Measurements from ENCODE around the gene SLC18A2.
"Not testable (repeated sequence)": the region's sequence is repeated elsewhere in the genome, so short reads cannot be mapped to it uniquely, and the experiment has no call there.

The SLC18A2 gene

DNA sequence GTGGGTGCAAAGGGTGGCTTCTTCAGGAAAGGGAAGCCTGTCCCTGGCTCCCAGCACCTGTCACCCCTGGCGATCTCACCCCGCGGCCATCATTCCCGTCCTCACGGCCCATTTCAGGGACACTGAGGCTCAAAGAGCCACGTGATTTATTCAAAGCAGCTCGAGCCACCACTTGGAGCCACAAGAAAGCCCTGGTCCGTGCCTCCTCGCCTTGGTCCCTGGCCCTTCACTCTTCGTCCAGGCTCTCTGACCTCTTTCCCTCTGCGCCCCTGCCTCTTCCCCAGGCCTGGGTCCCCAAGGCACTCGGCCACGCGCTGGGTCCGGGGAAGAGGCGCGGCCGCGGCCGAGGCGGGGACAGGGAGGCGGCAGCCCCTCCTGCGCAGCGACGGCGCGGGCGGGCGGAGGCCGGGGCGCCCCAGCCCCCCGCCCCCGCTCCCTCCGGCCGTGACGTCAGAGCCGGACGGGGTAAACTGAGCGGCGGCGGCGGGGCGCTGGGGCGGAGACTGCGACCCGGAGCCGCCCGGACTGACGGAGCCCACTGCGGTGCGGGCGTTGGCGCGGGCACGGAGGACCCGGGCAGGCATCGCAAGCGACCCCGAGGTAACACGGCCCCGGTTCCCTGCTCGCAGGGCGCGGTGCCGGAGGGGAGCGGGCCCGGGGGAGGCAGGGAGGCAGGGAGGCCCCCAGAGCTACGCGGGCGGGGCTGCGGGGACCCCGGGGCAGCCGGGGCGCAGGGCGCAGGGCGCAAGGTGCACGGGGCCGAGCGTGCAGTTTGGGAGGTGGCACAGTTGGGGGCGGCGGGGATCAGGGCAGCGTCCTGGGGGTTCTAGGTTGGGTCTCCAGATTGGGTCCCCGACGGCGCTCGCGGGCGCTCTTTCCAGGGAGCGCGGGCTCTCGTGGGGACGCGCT is at the start of gene SLC18A2:
Gene SLC18A2 (plus strand): TSS at position 494 of the 909 bp plus-strand sequence. CDS start 580 bp downstream, outside the sequence.
- DNase-seq (ENCODE audit: low read depth) = no peak

DNA sequence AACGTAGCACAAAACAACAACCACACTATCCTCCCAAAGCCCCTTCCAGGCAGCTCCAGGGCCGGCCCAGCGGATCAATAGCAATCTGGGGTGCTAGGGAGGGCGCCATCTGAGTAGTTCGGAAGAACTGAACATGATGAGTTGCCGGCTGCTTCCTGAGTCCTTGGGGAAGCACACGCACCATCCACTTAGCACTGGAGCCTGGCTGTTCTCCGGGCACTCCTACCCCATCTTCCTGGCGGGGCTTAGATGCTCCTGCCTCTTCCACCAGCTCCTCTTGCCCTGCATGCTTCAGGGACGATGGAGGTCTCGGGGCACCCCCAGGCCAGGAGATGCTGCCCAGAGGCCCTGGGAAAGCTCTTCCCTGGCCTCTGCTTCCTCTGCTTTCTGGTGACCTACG is 43.7 kb upstream of the SLC18A2 start, which contains the start of gene KCNK18:
Gene KCNK18 (plus strand): TSS at position 301 of the 400 bp plus-strand sequence. CDS start 0 bp downstream, at position 301.
- DNase-seq (ENCODE audit: low read depth) = no peak

DNA sequence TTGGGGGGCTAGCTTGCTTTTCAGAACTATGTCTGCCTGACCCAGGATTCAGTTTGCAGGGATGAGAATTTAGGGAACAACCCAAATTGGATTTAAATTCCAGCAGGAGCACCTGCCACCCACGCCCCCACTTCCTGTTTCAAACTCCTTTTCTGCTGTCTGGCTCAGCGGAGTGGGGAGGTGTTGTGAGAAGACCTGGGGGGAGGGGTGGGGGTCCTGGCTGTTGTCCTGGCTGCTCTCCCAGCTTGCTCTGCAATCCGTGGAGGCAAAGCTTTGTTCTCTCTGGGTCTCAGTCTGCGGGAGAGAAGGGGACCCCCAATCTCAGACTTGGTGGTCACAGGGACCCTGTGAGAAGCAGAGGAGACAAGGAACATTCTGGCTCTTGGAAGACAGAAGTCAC is 42.8 kb upstream of the SLC18A2 start:
- DNase-seq (ENCODE audit: low read depth) = no peak

DNA sequence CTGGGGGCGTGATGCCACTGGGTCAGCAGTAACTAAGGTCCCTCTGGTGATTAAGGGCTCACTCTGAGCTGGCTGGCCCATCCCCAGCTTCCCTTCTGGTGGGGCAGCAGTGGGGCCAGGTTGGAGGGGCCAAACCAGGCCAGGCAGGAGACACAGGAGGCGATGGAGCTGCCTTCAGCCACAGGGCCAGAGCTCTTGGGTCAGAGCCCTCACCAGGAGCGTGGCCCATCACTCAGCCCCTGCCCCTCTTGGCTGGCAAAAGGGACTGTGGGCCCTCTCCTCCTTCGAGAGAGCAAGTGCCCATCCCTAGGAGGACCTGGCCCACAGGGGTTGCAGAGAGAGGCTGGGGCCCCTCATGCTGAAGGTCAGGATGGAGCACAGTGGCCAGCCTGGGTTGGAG is 39.1 kb upstream of the SLC18A2 start:
- DNase-seq (ENCODE audit: low read depth) = no peak

DNA sequence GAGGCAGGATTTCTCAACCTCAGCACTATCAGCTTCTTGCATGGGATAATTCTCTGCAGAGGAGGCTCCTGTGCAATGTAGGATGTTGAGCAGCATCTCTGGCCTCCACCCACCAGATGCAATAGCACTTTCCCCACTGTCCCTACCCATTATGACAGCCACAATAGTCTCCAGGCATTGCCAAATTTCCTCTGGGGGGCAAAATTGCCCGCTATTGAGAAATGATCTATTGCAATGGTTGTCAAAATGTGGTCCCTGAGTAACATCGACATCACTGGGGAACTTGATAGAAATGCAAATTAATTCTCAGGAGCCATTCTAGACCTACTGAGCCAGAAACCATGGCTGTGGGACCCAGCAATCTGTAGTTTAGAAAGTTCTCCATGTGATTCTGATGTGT is 36.6 kb upstream of the SLC18A2 start:
- DNase-seq (ENCODE audit: low read depth) = no peak

DNA sequence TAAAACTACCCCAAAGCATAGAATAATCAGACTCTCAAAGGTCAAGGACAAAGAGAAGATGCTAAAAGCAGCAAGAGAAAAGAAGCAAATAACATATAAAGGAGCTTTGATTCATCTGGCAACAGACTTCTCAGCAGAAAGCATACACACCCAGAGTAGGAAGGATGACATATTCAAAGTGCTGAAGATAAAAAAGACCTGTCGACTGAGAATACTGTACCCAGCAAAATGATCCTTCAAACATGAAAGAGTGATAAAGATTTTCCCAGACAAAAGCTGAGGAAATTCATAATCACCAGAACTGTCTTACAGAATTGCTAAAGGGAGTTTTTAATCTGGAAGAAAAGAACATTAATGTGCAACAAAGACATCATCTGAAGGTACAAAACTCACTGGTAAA is 28.7 kb upstream of the SLC18A2 start:
- no peak for DNase-seq (ENCODE audit: low read depth)

DNA sequence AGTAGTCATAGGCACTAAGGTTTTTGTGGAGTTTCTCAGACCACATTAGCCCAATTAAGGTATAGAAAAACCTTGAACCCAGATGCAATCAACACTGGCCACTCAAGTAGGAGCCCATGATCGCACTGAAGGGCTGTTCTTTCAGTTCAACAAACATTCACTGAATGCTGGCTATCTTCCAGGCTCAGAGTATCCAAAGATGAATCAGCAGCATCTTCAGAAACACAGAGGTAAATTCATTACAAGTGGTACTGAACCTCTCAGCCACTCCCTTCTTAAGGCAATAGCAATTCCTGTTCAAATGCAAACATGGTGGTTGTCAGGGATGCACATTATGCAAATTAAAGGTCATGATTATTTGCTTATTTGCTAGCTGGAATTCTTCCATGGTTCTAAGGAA is 26.5 kb upstream of the SLC18A2 start:
- no peak for DNase-seq (ENCODE audit: low read depth)

DNA sequence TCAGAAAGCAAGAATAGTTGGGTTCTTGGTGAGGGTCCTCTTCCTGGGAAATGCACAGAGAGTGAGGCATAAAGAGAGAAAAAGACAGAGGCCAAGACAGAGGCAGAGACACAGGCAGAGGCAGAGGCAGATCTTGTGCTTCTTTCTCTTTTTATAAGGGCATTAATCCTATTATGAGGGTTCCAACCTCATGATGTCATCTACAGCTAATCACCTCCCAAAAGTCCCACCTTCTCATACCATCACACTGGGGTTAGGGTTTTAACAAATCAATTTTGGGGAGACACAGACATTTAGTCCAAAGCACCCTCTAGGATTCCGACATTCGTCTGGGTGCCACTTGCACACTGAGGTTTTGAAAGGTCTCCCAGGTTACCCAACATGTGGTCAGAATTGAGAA is 25.8 kb upstream of the SLC18A2 start:
- DNase-seq (ENCODE audit: low read depth) = no peak

DNA sequence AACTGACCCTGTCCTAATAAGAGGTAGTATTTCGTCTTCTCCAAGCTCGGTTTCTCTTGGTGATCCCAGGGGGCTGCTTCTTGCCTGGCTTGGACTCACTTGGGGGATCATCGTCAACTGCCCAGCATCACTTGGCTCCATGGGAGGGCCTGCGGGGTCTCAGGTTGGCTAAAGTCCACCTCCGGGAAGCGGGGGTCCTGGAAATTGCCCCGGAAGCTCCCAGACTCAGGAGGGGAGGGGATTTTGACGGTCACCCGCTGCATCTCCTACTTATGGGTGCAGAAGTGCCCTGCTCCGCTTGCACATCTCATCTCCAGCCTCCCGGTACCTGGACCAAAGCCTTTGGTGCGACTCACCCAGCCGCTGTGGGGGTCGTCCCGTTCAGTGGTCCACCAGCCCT is 24.9 kb upstream of the SLC18A2 start:
- no peak for DNase-seq (ENCODE audit: low read depth)

DNA sequence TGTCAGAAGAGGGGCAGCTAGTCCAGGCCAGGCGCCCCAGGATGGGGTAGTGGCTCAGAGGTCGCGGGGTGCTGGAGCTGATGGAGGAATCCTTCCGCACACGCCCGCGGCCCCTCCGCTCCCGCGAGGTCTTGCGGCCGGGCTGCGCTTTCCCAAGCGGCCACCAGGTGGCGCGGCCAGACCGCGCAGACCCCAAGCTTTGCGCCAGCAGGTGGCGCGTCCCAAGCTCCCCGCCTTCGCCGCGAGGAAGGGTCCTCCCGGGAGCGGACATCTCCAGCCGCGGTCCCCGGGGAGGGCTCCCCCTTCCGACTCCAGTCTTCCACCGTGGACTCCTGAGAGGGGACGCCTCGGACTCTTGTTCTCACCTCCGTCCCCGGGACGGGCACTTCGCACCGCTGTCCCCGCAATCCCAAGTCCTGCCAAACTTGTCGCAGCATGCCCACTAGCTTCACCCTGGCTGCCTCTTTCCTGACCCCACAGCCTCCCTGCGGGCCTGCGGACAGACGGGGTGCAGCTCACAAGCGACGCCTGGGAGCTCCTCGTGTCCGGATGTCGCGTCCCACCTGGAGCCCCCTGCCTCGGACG is 24.2 kb upstream of the SLC18A2 start:
- DNase-seq (ENCODE audit: low read depth) = peak; percentile 41

DNA sequence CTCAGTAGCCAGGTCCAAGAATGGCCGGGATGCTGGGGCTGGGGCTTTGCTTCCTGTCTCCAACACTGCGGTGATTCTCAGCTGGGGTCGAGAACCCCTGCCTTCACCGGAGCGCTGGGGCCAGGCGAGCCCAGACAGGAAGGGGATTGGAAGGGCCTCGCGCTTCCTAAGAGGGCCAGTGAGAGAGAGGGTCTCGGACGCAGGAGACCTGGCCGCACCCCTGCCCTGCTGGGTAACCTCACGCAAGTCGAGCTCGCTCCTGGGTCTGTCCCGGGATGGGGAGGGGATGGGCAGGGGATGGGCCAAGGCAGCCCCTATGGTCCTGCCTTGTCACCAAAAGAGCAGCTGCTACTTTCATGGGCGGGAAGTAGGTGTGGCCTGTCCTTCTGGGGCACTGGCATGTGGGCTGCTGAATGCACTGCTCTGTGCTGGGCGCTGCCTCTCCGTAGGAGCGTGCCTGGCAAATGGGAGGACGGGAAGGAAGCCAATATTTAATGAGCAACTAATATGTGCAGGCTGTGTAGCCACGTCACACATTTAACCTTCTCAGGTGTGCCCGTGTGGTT is 23.6 kb upstream of the SLC18A2 start:
- no peak for DNase-seq (ENCODE audit: low read depth)

DNA sequence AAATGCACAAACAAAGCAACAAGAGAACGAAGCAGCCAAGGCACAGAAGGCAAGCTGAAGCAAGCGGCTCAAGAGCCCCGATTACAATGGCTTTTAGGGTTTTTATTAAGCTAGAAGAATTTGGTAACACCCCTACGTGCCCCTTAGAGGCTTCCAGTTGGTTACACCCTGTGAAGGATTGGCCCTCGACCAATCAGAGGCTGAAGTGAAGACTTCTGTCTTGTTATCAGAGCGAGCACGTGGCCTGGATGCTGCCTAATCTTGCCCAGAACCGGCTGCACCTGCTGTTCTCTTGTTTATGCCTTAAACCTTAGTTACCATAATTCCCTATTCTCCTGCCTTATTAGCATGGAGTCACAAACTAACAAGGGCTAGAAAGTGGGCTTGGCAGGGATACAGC is 22.3 kb upstream of the SLC18A2 start:
- no peak for DNase-seq (ENCODE audit: low read depth)

DNA sequence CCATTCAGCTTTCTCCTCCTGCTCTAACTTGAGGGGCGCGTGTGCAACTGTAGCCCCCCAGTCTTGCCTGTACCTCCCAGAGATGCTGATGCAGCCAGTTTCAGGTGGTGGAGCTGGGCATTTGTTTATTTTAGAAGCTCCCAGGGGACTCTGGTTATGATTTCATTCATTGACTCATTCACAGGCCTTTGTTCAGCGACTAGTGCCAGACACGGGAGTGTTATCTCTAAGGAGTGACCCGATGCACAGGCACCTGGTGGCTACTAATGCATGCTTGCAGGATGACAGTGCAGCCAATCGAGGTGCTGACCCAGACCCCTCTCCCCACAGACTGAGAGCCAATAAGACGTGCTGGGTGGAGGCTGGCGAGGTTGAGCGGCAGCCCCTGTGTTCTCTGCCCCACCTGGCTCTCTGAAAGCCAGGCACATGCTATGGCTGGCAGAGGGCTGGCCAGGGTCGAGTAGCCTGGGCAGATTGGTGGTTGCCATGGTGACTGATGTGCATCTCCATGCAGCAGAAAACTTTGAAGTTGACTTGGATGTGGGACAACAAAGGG is 19.7 kb upstream of the SLC18A2 start:
- DNase-seq (ENCODE audit: low read depth) = no peak

DNA sequence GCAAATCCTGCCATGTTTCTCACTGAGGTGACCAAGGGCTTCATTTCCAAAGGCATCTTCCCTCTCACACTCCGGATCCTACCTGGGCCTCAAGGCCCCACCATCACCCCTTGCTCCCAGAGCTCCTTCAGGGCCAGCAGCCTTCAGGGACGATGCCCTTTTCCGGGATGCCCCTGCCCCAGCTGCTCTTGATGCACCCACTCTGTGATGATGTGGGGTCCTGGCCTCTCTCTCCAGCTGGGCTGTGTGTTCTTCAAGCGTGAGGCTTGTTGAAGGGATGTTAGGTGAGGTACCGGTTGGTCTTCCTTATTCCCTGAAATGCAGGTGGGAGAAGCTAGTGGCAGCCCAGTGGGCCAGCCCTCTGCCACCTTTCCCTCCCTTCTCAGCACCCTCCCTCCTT is 18.4 kb upstream of the SLC18A2 start:
- DNase-seq (ENCODE audit: low read depth) = no peak

DNA sequence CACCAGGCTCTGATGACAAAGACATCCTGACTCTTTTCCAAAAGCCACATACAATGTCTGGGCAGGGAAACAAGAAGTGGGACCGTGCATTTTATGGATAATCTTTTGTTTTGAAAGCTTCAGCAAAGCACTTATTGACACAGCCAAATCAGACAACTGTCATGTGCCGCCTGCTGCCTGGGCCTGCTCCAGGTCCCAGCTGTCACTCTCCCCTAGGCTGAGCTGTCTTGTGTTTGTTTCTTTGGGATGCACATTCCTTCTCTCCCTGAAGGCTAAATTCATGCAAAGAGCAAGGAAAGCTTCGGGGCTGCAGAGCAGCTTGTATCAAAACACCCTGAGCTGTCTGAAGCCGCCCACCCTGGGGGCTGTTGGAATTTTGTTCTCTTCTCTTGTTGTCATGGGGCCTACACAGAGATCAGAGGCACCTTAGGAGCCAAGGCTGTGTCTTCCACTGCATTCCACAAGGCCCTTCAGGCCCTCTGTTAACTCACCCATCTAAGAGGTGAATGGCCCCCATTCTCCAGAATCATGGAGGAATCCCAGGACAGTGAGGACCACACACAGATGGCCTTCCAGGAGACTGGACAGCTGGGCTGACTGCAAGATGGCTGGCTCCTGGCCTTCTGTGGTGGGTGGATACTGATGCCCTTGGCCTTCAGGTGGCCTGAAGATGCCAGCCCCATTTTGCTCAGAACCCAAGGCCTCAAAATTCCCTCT is 17.8 kb upstream of the SLC18A2 start:
- no peak for DNase-seq (ENCODE audit: low read depth)

DNA sequence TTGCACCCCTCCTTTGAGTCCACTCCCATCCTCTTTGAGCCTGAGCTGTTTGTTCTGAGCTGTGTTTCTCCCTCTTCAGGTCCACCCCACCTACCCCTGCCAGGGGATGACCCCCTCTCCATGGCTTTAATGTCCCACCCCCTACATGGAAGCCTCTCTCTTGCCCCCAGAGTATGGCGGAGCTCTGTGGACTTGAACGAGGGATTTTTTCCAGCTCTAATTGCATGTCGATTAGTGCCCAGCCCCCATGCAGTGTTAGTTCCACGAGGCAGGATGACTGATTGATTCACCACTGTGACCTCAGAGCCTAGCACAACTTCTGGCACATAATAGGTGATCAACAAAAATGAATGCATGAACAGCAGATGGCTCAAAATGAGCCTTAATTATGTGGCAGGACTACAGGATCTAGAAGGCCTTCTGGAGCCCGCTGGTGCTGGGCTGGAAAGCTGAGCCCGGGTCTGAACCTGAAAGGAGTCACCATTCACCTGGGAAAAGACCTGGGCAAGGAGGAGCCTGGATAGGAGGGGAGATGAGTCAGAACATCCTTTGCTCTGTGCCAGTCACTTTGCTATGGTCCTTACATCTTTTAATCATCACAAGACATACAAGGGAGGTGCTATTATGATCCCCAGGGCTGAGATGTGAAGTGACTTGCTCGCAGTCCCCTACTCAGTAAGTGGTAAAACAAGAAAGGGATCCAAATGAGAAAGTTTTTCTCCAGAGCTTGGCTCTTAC is 17.1 kb upstream of the SLC18A2 start:
- no peak for DNase-seq (ENCODE audit: low read depth)

DNA sequence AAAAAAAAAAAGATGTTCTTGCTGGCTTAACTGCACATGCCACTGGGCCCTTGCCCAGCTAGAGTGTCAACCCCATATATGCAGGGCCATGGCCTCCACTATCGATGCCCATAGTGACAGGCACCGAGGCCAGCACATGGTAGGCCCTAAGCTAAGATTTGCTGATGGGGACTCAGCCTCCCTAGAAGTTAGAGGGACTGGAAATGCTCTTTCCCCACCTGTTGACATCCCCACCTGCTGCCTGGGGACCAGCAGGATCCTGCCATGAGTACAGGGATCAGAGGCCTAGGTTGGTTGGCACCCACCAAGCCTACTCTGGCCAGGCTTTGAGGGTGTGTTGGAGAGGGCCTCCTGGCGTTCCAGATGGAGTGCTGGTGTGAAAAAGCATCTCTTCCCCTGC is 16.0 kb upstream of the SLC18A2 start:
- no peak for DNase-seq (ENCODE audit: low read depth)

DNA sequence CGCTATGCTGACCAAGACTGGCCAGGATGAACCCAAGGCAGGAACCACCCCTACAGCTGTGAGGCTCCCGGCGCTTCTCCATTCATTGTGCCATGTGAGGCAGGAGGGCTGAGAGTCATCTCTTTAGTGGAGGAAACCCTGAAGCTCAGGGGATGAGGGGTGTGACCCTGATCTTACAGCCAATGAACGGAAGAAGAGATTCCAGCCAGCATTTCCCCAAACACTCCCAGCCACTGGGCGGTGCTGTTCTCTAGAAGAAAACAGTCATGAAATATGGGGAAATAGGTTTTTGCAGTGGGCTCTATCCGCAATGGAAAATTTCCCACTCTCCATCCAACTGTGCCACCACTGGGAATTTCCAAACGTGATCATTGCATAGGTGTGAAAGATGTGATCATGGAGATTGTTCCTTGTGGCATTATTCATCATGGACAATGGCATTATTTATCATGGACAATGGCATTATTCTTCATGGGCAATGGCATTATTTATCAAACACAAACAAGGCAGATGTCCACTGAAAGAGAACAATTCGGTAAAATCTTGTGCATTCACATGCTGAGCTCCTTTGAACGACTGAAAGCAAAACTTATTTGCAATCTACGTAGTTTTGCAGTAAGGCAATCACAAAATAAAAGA is 14.0 kb upstream of the SLC18A2 start:
- no peak for DNase-seq (ENCODE audit: low read depth)

DNA sequence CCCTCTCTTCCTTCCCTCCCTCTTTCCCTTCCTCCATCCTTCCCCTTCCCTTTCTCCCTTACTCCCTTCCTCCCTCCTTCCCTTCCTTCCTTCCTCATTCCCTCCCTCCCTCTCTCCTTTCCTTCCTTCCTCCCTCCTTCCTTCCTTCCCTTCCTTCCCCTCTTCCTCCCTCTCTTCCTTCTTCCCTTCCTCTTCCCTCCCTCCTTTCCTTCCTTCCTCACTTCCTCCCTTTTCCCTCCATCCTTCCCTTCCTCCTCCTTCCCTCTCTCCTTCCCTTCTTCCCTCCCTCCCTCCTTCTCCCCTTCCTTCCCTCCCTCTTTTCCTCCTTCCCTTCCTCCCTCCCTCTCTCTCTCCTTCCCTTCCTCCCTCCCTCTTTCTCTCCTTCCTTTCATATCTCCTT is 12.7 kb upstream of the SLC18A2 start:
- DNase-seq (ENCODE audit: low read depth) = no peak

DNA sequence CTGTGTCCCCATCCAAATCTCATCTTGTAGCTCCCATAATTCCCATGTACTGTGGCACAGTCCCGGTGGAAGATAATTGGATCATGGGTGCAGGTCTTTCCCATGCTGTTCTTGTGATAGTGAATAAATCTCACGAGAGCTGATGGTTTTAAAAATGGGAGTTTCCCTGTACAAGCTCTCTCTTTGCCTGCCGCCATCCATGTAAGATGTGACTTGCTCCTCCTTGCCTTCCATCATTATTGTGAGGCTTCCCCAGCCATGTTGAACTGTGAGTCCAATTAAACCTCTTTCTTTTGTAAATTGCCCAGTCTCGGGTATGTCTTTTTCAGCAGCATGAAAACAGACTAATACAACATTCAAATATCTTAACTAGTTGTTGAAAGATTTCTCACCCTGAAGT is 10.8 kb upstream of the SLC18A2 start:
- not testable (repeated sequence) for DNase-seq (ENCODE audit: low read depth)

DNA sequence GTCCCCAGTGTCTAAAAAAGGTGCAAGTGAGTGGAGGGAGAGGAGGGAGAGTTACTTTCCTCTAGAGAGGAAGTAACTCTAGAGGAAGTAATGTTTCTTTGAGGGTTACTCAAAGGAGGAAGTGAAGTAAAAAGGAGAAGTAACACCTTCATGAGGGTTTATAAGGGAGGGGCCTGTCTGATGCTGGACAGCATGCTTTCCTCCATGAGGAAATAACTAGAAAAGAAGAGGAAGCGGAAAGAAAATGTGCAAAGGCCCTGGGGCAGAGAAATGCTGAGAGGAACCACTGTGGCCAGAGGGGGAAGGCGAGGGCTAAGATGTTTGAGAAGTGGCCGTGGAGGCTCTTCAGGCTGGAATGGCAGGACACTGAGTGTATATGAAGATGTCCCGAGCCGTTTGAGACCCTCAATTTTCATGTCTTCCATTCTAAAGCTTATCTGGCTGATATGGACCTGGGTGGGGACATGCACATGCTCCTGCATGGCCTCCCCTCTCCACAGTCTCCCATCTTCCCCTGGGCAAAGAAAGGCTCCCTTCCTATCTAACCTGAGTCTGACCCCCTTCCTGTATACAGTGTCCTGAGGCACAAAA is 3.4 kb upstream of the SLC18A2 start:
- no peak for DNase-seq (ENCODE audit: low read depth)

Measured in stimulated activated CD8-positive, alpha-beta memory T cell treated with anti-CD3 and anti-CD28 coated beads, Interleukin-15, amount 100 ng/mL, for 1 hour (primary cell).